NCI-H2029 treated with DMSO at 0.1 percent for 48 hours (cell line): Measurements from ENCODE around the gene LYPD8.
"Not testable (repeated sequence)": the region's sequence is repeated elsewhere in the genome, so short reads cannot be mapped to it uniquely, and the experiment has no call there.

Experiments used
- DNase-seq: peaks from one replicate; lab custom pipeline; 2025; lab: John Stamatoyannopoulos, UW

Gene LYPD8

GRCh38 chr1:248755517-248755916, at the start of gene LYPD8:
TSS of gene LYPD8 (minus strand) at chr1:248755759. CDS start at chr1:248751081, 4,678 bp downstream.
- no peak for DNase-seq

GRCh38 chr1:248804771-248805681, 49.5 kb upstream of the LYPD8 start:
- DNase-seq: no peak

- not testable (repeated sequence) for DNase-seq
Observed at GRCh38 chr1:248803501-248803900, 47.9 kb upstream of the LYPD8 start.

GRCh38 chr1:248802454-248802853, 46.9 kb upstream of the LYPD8 start:
- no peak for DNase-seq

- DNase-seq: no peak
Observed at GRCh38 chr1:248800459-248800858, 44.9 kb upstream of the LYPD8 start.

- no peak for DNase-seq
Observed at GRCh38 chr1:248798791-248799190, 43.2 kb upstream of the LYPD8 start.

GRCh38 chr1:248794663-248795062, 39.1 kb upstream of the LYPD8 start:
- DNase-seq: not testable (repeated sequence)

GRCh38 chr1:248793592-248793991, 38.0 kb upstream of the LYPD8 start:
- no peak for DNase-seq

- no peak for DNase-seq
Observed at GRCh38 chr1:248792342-248792741, 36.8 kb upstream of the LYPD8 start.

- DNase-seq: no peak
Observed at GRCh38 chr1:248791010-248791409, 35.5 kb upstream of the LYPD8 start.

- DNase-seq: no peak
Observed at GRCh38 chr1:248790456-248790855, 34.9 kb upstream of the LYPD8 start.

GRCh38 chr1:248789337-248789736, 33.8 kb upstream of the LYPD8 start:
- not testable (repeated sequence) for DNase-seq

GRCh38 chr1:248788327-248788726, 32.8 kb upstream of the LYPD8 start:
- DNase-seq: no peak

GRCh38 chr1:248787430-248787829, 31.9 kb upstream of the LYPD8 start:
- no peak for DNase-seq

GRCh38 chr1:248786156-248786555, 30.6 kb upstream of the LYPD8 start:
- DNase-seq: no peak

- DNase-seq: no peak
Observed at GRCh38 chr1:248783367-248783766, 27.8 kb upstream of the LYPD8 start.

- no peak for DNase-seq
Observed at GRCh38 chr1:248782416-248783141, 27.0 kb upstream of the LYPD8 start.

GRCh38 chr1:248779350-248779749, 23.8 kb upstream of the LYPD8 start:
- DNase-seq: no peak

GRCh38 chr1:248778906-248779305, 23.3 kb upstream of the LYPD8 start:
- DNase-seq: no peak

- no peak for DNase-seq
Observed at GRCh38 chr1:248776991-248777390, 21.4 kb upstream of the LYPD8 start.

GRCh38 chr1:248775441-248775840, 19.9 kb upstream of the LYPD8 start:
- DNase-seq: no peak

GRCh38 chr1:248759644-248760043, 4.1 kb upstream of the LYPD8 start:
- DNase-seq: no peak

GRCh38 chr1:248758352-248758751, 2.8 kb upstream of the LYPD8 start:
- no peak for DNase-seq
